ENCODE results near the gene KDM3B.

KDM3B gene

DNA sequence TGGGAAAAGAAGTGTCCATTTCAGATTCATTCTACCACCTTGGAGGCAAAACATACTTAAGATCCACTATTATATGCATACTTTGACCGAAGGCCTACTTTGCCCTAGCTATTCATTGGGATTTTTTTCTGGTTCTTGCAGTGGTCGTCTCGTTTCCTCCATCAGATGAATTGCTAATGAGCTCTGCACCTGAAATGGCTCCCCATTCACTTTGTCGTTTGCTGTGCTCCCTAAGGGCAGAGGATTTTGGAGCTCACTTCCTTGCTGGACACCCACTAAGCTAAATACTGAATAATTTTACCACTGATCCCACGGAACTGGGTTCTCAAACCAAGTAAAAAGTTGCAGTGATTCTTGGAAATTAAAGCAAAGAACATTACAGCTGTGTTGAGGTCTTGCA lies 1.9 kb downstream of the KDM3B start:
- no peak for DNase-seq
- no peak for TF ChIP-seq GATA1 (IDR thresholded peaks at IDR 0.05; ENCODE audit: low read depth, low read length)
- no peak for TF ChIP-seq POLR2A (IDR thresholded peaks at IDR 0.05; ENCODE audit: low read length)

DNA sequence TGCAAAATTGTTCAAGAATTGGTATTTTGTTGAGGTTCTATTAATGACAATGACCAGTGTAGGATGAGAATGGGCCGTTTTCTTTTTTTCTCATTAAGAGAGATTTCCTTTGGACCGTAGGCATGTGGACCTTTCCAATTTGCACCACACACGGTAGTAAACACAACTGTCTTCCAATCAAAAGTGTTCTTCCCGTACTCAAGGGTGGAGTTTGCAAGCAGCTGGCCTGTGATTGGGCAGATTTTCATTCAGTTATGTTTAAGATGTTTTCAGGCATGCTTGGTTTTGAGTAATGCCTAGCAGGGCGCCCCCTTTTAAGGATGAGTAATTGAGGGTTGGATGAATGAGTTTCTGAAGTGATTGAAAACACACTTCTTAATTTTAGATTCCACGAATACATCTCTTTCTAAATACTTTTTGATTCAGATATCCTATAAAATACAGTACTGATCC lies 2.5 kb downstream of the KDM3B start:
- DNase-seq: peak; percentile 84 to 86
- no peak for TF ChIP-seq POLR2A (IDR thresholded peaks at IDR 0.05; ENCODE audit: low read length)
- no peak for TF ChIP-seq GATA1 (IDR thresholded peaks at IDR 0.05; ENCODE audit: low read depth, low read length)

DNA sequence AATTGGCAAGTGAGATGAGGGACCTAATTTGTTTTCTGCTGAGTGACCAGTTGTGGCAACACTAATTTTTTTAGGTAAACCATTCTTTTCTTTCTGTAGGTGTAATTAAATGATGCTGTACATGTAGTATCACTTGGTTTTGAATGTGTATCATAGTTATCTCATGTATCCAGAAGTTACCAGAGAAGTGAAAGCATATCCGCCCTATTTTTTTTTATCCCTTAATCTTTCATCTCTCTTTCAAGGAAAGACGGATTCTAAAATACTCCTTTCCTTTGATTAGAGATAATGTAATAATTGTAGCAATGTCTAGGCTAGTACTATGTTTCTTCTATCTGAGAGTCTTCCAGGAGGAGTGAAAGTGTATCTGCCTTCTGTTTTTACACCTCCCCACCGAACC lies 7.1 kb downstream of the KDM3B start:
- no peak for TF ChIP-seq GATA1 (IDR thresholded peaks at IDR 0.05; ENCODE audit: low read depth, low read length)
- no peak for TF ChIP-seq POLR2A (IDR thresholded peaks at IDR 0.05; ENCODE audit: low read length)
- DNase-seq: peak; percentile 47 to 63

DNA sequence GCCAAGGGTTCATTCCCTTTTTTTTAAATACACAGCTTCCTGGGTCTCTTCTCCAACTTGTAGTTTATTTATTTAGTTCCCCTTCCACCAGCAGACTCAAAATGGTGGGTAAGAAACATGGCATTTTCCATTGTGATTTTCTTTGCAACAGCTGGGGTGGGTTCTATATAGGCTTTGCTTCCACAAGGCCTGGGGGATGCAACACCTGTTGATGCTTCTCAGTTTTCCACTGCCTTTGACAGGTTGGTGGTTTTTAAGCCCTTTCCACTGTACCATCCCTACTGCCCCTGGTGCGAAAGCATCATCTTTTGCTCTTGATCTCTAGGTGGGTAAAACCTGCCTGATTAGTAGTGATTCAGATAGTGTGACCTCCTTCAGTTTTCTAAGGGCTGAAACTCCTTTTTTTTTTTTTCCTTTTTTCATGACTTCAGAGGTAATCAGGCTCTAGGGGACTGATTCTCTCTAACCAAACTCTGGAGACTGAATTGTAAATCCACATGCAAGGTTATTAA lies 8.5 kb downstream of the KDM3B start:
- no peak for DNase-seq
- no peak for TF ChIP-seq POLR2A (IDR thresholded peaks at IDR 0.05; ENCODE audit: low read length)
- no peak for TF ChIP-seq GATA1 (IDR thresholded peaks at IDR 0.05; ENCODE audit: low read depth, low read length)

DNA sequence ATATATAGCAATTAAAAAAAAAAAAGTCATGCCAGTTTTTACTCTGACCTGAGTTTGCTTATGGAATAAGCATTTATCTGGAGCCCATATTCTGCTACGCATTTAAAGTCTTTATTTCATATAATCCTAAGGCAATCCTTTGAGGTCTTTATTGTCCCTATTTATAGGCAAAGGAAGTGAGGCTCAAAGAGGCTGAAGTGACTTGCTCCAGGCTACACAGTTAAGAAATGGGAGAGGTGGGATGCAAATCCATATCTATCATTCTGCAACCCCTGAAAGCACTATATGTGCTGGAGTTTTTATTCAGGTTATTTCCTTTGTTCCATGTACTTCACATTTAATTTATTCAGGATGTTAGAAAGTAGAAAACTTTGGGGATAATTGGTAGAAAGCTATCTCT lies 12.1 kb downstream of the KDM3B start:
- DNase-seq: no peak
- TF ChIP-seq GATA1 (IDR thresholded peaks at IDR 0.05; ENCODE audit: low read depth, low read length) (no peak), POLR2A (IDR thresholded peaks at IDR 0.05; ENCODE audit: low read length) (no peak)

DNA sequence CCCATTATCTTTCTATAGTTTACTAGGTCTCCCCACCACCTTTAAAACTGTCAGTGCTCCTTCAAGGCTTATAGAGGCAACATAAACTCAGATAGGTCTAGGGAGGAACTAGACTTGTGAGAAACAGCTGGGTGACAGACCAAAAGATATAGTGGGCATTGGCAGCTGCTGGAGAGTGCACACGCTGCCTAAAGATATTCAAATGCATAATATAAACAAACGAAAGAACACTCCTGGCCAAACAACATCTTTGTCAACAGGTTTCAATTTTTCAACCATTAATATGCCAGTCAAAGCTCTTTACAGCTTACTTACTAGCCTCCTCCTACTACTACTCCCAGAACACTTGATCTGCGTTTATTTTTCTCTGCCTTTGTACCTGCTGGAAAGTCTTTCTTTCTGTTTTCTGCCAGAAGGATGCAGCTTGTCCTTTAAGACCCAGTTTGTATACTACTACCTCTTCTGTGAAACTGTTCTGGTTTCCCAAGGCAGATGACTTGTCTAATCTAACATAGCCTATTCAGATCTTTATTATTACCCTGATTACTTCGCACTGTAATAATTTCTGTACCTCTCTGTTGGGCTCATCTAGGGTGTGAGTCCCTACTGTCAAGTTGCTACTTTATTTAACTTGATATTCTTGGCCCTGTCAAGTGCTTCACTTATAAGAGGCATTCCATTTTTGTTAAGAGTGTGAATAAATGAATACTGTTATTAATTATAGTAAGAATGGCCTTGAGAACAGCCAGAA lies 14.3 kb downstream of the KDM3B start:
- peak in 1 of 2 experiments; percentile 22 for DNase-seq
- TF ChIP-seq POLR2A (IDR thresholded peaks at IDR 0.05; ENCODE audit: low read length): no peak
- no peak for TF ChIP-seq GATA1 (IDR thresholded peaks at IDR 0.05; ENCODE audit: low read depth, low read length)

DNA sequence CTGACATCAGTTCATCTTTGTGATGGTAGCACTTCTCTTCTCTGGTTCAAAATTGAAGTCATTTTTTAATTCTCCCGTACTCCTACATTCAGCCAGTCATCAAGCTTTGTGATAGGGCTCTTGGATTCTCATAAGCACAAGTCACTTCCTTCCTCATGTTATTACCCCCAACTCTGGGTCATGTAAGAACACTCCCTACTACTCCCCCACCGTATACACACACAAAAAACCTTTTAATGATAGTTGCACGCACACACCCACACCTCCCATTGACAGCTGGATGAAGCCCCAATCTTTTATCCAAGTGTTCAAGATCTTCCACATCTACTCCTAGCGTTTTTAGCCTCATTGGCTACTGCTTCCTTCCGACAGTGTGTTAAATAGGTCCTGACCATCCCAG lies 16.8 kb downstream of the KDM3B start:
- TF ChIP-seq GATA1 (IDR thresholded peaks at IDR 0.05; ENCODE audit: low read depth, low read length): no peak
- no peak for TF ChIP-seq POLR2A (IDR thresholded peaks at IDR 0.05; ENCODE audit: low read length)
- no peak for DNase-seq

DNA sequence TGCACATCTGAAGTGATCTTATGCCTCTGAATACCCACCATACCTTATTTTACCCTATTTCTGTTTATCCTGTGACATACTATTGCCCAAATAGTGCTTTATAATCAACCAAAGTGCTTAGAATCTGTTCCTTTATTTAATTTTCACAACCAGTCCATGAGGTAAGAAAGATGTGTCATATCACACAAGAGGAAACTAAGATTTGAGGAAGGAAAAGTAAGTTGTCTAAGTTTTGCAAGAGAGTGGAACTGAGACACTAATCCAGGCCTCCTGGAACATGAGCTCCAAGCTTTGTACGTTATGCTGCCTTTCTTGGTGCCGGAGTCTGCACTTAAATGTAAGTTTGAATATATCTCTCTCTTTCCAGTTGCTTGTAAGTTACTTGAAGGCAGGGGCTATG lies 17.2 kb downstream of the KDM3B start:
- DNase-seq: no peak
- TF ChIP-seq POLR2A (IDR thresholded peaks at IDR 0.05; ENCODE audit: low read length): no peak

DNA sequence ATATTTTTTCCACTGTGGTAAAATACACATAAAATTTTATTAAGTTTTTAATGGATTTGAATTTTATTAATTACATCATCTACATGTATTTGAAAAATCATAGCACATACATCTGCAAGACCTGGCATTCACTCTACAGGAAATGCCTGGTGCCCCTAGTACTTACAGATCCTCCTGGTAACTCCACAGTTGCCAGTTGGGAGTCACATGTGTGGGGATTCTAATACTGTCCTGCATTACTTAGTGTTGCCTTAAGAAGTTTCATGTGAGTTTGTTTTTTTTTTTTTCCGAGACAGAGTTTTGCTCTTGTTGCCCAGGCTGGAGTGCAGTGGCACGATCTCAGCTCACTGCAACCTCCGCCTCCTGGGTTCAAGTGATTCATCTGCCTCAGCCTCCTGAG lies 18.1 kb downstream of the KDM3B start:
- no peak for DNase-seq
- TF ChIP-seq POLR2A (IDR thresholded peaks at IDR 0.05; ENCODE audit: low read length): no peak
- no peak for TF ChIP-seq GATA1 (IDR thresholded peaks at IDR 0.05; ENCODE audit: low read depth, low read length)

DNA sequence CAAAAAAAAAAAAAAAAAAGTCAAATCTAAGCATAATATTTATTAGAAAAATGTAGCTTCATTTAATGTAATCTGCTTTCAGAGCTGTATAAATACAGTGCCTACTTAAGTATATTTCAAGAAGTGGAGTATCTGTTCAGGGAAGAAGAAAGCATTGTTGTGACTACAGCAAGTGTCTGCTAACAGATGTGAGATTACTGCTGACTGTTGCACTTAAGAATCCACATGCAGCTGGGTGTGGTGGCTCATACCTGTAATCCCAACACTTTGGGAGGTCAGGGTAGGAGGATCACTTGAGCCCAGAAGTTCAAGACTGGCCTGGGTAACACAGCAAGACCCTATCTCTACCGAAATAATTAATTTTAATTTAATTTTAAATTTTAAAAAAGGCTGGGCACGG lies 19.0 kb downstream of the KDM3B start:
- TF ChIP-seq GATA1 (IDR thresholded peaks at IDR 0.05; ENCODE audit: low read depth, low read length): no peak
- no peak for TF ChIP-seq POLR2A (IDR thresholded peaks at IDR 0.05; ENCODE audit: low read length)
- DNase-seq: no peak

DNA sequence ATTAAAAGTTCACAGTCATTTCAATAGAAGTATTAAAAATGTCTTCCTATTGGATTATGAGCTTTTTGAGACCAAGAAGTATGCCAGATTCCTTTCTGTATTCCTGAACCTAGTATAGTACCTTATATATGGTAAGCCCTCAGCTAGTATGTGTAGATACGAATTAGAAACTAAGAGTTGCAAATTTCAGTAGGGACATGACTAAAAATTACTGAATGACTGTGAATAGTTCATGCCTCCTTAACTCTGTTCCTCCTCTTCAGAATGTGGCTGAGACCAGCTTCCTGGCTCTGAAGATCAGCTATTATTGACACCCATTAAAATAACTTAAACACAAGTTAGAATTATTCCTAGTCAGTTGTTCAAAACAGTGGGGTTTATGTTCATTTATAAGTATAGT lies 19.7 kb downstream of the KDM3B start:
- TF ChIP-seq GATA1 (IDR thresholded peaks at IDR 0.05; ENCODE audit: low read depth, low read length) (no peak), POLR2A (IDR thresholded peaks at IDR 0.05; ENCODE audit: low read length) (no peak)
- no peak for DNase-seq

DNA sequence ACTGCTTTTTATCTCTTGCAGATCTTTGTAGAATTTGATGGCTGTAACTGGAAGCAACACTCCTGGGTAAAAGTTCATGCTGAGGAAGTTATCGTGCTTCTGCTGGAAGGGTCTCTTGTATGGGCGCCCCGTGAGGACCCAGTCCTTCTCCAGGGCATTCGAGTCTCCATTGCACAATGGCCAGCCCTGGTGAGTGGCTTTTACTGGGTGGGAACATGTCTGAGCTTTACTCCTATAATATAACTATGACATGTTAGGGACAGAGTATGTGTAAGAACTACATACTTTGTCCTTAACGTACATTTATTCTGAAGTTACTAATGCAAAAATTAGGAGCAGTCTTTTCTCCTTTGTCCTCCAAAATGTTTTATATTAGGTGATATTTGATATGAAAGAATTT lies 20.2 kb downstream of the KDM3B start:
- DNase-seq: no peak
- TF ChIP-seq POLR2A (IDR thresholded peaks at IDR 0.05; ENCODE audit: low read length): no peak
- TF ChIP-seq GATA1 (IDR thresholded peaks at IDR 0.05; ENCODE audit: low read depth, low read length): no peak

DNA sequence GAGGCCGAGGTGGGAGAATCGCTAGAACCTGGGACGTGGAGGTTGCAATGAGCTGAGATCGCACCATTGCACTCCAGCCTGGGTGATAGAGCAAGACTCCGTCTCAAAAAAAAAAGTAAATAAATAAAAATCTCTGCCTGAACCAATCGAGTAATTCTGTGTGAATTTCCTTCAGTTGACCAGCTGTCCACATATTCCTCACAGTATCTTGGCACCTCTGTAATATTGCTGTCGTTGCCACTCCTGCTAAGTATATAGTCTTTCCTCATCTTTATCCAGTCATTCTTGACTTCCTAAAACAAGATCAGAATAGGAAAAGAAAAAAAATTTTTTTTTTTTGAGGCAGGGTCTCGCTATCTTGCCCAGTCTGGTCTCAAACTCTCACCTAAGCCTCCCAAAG lies 29.9 kb downstream of the KDM3B start:
- TF ChIP-seq GATA1 (IDR thresholded peaks at IDR 0.05; ENCODE audit: low read depth, low read length) (no peak), POLR2A (IDR thresholded peaks at IDR 0.05; ENCODE audit: low read length) (no peak)

DNA sequence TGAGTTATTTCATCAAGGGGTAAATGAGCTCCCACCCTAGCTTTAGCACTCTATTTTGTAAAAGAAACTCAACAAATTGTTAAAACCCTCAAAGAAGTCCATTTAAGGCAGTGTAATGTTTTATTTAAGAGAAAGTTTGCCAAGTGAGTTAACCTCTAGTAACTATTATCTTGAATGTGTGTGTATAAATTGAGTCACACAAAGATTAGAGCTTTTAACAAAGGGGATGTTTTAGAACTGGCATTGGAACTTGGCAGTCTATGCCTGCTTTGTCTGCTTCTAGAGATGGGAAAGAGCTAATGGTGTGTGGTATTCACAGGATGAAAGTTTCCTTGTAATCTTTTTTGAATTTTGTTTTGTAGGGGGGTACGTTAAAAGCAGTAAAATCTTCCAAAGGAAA lies 33.2 kb downstream of the KDM3B start:
- TF ChIP-seq POLR2A (IDR thresholded peaks at IDR 0.05; ENCODE audit: low read length): no peak
- TF ChIP-seq GATA1 (IDR thresholded peaks at IDR 0.05; ENCODE audit: low read depth, low read length): no peak
- DNase-seq: no peak

More for the DNA sequence above, 29.9 kb downstream of the KDM3B start:
- no peak for DNase-seq

DNA sequence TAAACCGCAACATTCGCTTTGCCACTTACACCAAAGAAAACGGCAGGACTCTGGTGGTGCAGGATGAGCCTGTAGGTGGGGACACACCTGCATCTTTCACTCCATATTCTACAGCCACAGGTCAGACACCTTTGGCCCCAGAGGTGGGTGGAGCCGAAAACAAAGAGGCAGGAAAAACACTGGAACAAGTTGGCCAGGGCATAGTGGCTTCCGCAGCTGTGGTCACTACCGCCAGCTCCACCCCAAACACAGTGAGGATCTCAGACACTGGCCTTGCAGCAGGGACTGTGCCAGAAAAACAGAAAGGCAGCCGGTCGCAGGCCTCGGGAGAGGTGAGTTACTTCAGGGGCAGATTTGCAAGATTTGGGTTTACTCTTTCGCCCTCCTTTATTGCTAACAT lies 33.8 kb downstream of the KDM3B start:
- no peak for DNase-seq
- no peak for TF ChIP-seq POLR2A (IDR thresholded peaks at IDR 0.05; ENCODE audit: low read length)

Data from erythroblast (primary cell).